PC-9 (cell line): ENCODE data around the gene MANBA. TPM values are rescaled to one million over a fixed set of nuclear protein-coding genes. Genes with fewer than 3 reads are reported as not detected.

Experiments used
- BruUV-seq: library from RNA; stranded (reverse); fragments of 400-500 nt; replicated peaks from 2 replicates; lab custom pipeline; 2021; lab: Mats Ljungman, UMichigan
- CTCF ChIA-PET: fragments of 300-600 bp; sonication (Branson Sonifier 250); formaldehyde crosslinking; loops from one replicate; lab custom pipeline; 2022; ENCODE audit warnings: antibody characterized with exemption; lab: Charles Lee
- POLR2A ChIA-PET: fragments of 300-600 bp; sonication (Branson Sonifier 250); formaldehyde crosslinking; loops from one replicate; lab custom pipeline; 2022; ENCODE audit warnings: antibody characterized with exemption; ENCODE audit not compliant: unreplicated experiment; lab: Charles Lee
- DNase-seq, 2 experiments: peaks; one replicate each; pipeline versions ENCODE4 v3.0.0 to v3.0.0-alpha.2; 2015 to 2022; ENCODE audit warnings: mixed read lengths in 1 of 2
- H2AFZ ChIP-seq: fragments of 200-600 bp; sonication (generic); 2 replicates; pipeline ENCODE4 v1.8.1; 2017; ENCODE audit warnings: antibody characterized with exemption
- H3F3A ChIP-seq: fragments of 200-600 bp; sonication (generic); 2 replicates; pipeline ENCODE4 v1.8.1; 2017; ENCODE audit warnings: antibody characterized with exemption, mild to moderate bottlenecking, low read depth; ENCODE audit not compliant: insufficient read depth
- H3K27ac ChIP-seq: fragments of 200-600 bp; sonication (generic); 2 replicates; pipeline ENCODE4 v1.6.1; 2016; ENCODE audit warnings: mixed run types
- H3K27me3 ChIP-seq: fragments of 200-600 bp; sonication (generic); 2 replicates; pipeline ENCODE4 v1.6.1; 2016; ENCODE audit warnings: low read depth, mixed run types; ENCODE audit not compliant: insufficient read depth
- H3K36me3 ChIP-seq: fragments of 200-600 bp; sonication (generic); 2 replicates; pipeline ENCODE4 v1.6.1; 2016; ENCODE audit warnings: low read depth, mixed run types
- H3K4me1 ChIP-seq: fragments of 200-600 bp; sonication (generic); replicated peaks from 2 replicates; pipeline ENCODE4 v1.6.1; 2016; ENCODE audit warnings: mixed run types; ENCODE audit not compliant: insufficient read depth
- H3K4me2 ChIP-seq: fragments of 200-600 bp; sonication (generic); 2 replicates; pipeline ENCODE4 v1.6.1; 2017; ENCODE audit warnings: mixed run types
- H3K4me3 ChIP-seq: fragments of 200-600 bp; sonication (generic); 2 replicates; pipeline ENCODE4 v1.6.1; 2016; ENCODE audit warnings: mixed run types
- H3K79me2 ChIP-seq: fragments of 200-600 bp; sonication (generic); 2 replicates; pipeline ENCODE4 v1.6.1; 2017; ENCODE audit warnings: low read depth, mixed run types
- H3K9me2 ChIP-seq: fragments of 200-600 bp; sonication (generic); 2 replicates; pipeline ENCODE4 v1.8.1; 2017; ENCODE audit warnings: mild to moderate bottlenecking; ENCODE audit not compliant: insufficient read depth
- H3K9me3 ChIP-seq: fragments of 200-600 bp; sonication (generic); 2 replicates; pipeline ENCODE4 v1.8.1; 2016; ENCODE audit warnings: low read depth; ENCODE audit not compliant: insufficient read depth
- H4K20me1 ChIP-seq: fragments of 200-600 bp; sonication (generic); 2 replicates; pipeline ENCODE4 v1.8.1; 2017; ENCODE audit not compliant: insufficient read depth
- CTCF ChIP-seq: fragments of 200-600 bp; sonication (generic); conservative IDR thresholded peaks from 2 replicates; pipeline ENCODE4 v1.6.1; 2017; ENCODE audit warnings: mixed run types, antibody characterized with exemption, mild to moderate bottlenecking, moderate library complexity
- EZH2 ChIP-seq: fragments of 200-600 bp; sonication (generic); IDR thresholded peaks from 2 replicates; pipeline ENCODE4 v1.8.0; 2017; ENCODE audit warnings: antibody characterized with exemption, low read depth
- intact Hi-C: fragments of 100-400 bp; cut with micrococcal nuclease; formaldehyde crosslinking; loops from one replicate; pipeline ENCODE4 v1.10.0; 2022; ENCODE audit not compliant: unreplicated experiment
- total RNA-seq: library from RNA; stranded (reverse); gene quantifications from 2 replicates; pipeline ENCODE4 v1.2.3, GENCODE V29; 2021

The MANBA gene
- total RNA-seq, 1 experiment from 2014 or later = 11.8 TPM

DNA sequence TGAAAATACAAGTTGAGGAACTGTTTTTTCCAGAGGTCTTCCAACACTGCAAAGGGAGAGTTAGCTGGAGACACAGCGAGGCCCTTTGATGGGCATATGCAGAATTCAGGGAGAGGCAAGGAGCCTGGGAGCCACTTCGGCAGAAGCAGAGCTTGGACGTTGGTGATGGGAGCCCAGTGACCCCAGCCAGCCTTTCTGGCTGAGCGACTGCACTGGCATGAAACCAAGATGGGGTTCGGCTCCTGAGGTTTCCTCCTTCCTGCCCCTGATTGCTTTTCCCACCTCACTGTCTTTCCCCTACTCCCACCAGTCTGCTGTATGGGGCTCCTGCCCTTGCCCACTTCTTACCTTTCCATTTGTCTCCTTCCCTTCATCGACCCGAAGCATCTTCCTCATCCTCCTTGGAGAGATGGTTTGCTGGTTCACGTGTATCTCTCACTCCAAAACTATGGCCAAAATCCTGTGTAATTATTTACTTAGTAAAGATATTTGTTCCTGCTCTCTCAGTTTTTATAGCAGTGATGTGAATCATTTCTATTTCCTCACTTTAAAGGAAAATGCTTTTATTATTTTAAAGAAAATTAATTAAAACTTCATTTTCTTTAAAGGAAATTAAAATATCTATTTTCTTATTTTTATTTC lies 159.1 kb downstream of the MANBA start:
- no peaks in the 10 kb centered on the region for H4K20me1 ChIP-seq
- ChIA-PET CTCF (no interaction called here), POLR2A (no interaction called here)
- no peak overlapping the region for H3K4me3 ChIP-seq
- H3K79me2 ChIP-seq = no peaks in the 10 kb centered on the region
- H3K4me2 ChIP-seq = no peak overlapping the region
- H3K36me3 ChIP-seq = no peaks in the 10 kb centered on the region
- H3F3A ChIP-seq = no peaks in the 10 kb centered on the region
- no peak overlapping the region for H2AFZ ChIP-seq
- no peak for TF ChIP-seq EZH2
- H3K9me3 ChIP-seq = no peaks in the 10 kb centered on the region
- no peak for DNase-seq
- intact Hi-C loops = loop anchor here (10.0 kb wide), 1 partner anchor 157 kb away; no protein-coding TSS in a partner anchor
- no peaks in the 10 kb centered on the region for H3K9me2 ChIP-seq
- no peak overlapping the region for H3K27ac ChIP-seq
- no peaks in the 10 kb centered on the region for H3K27me3 ChIP-seq
- H3K4me1 ChIP-seq = no peaks in the 10 kb centered on the region
- no TSS peak for BruUV-seq

DNA sequence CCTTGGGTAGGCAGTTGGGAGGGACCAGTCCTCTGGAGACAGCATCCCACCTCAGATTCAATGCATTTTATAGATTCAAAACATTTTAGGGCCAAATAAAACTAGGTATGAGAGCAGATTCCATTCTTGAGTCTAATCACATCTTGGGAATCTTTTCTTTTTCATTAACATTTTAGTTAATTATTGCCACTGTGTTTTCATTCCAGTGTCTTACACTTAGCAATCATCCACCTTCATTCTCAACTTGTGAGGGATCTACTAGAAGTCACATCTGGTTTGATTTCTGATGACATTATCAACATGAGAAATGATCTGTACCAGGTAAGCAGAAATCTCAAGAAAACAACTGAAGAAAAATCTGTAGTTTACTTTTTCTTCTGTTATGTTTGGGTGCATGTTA lies 160.1 kb downstream of the MANBA start:
- intact Hi-C loops = loop anchor here (10.0 kb wide), 1 partner anchor 156 kb away; no protein-coding TSS in a partner anchor
- peaks cover 4% of the 10 kb centered on the region; the same call in 1 of the 2 replicates for H3K36me3 ChIP-seq

GRCh38 chr4:102599886-102600285 lies 160.9 kb downstream of the MANBA start:
- CTCF ChIA-PET = no interaction called here

More for the DNA sequence above, 160.1 kb downstream of the MANBA start:
- Histone ChIP-seq H3K9me3 (no peaks in the 10 kb centered on the region), H3K4me1 (no peaks in the 10 kb centered on the region), H3K4me3 (no peak overlapping the region), H3F3A (no peaks in the 10 kb centered on the region), H3K27me3 (no peaks in the 10 kb centered on the region), H2AFZ (no peak overlapping the region), H4K20me1 (no peaks in the 10 kb centered on the region), H3K4me2 (no peak overlapping the region), H3K9me2 (no peaks in the 10 kb centered on the region), H3K79me2 (no peaks in the 10 kb centered on the region), H3K27ac (no peak overlapping the region)
- no TSS peak for BruUV-seq
- POLR2A ChIA-PET = no interaction called here
- CTCF ChIA-PET = no interaction called here
- TF ChIP-seq CTCF = no peak
- DNase-seq = no peak

More at GRCh38 chr4:102599886-102600285, 160.9 kb downstream of the MANBA start:
- Histone ChIP-seq H3K4me3 (no peak overlapping the region), H3K9me3 (no peaks in the 10 kb centered on the region), H3K4me1 (no peaks in the 10 kb centered on the region), H3K79me2 (no peaks in the 10 kb centered on the region), H3K27ac (no peak overlapping the region), H2AFZ (no peak overlapping the region), H3K9me2 (no peaks in the 10 kb centered on the region), H3K36me3 (peaks cover 4% of the 10 kb centered on the region; the same call in 1 of the 2 replicates), H4K20me1 (no peaks in the 10 kb centered on the region), H3F3A (no peaks in the 10 kb centered on the region), H3K27me3 (no peaks in the 10 kb centered on the region), H3K4me2 (no peak overlapping the region)
- TF ChIP-seq EZH2 (no peak), CTCF (no peak)
- DNase-seq = no peak
- intact Hi-C loops = loop anchor here (10.0 kb wide), 1 partner anchor 155 kb away; no protein-coding TSS in a partner anchor
- no TSS peak for BruUV-seq
- POLR2A ChIA-PET = interaction anchor here (0.6 kb wide), 1 partner anchor 397 kb away, joined by 5 read pairs; no protein-coding TSS in a partner anchor
